Renal pelvis (tissue), 12 donors: Measurements from ENCODE around the gene HOXC9. TPM values are rescaled to one million over a fixed set of nuclear protein-coding genes. Genes with fewer than 3 reads are reported as not detected.

Source experiments
- DNase-seq: peaks from one replicate; pipeline ENCODE4 v3.0.0-alpha.2; 2013
- long read RNA-seq, 16 experiments: transcript quantifications; one replicate each; lab custom pipeline, GENCODE V29; 2026
- polyA plus RNA-seq, 3 donors: library from polyadenylated mRNA; unstranded; fragments of 120-200 nt; gene quantifications; one replicate each; pipeline ENCODE4 v1.2.1, GENCODE V29; 2013; ENCODE audit not compliant: insufficient read length in 3 of 3

Gene HOXC9
- 10 to 100 TPM; 22.4 to 29.8 (median 25.7) TPM for polyA plus RNA-seq
- long read RNA-seq, donor 1, transcript HOXC9-201 (2 exons, 1,516 nt) = major isoform, 11 of 11 reads
- long read RNA-seq, donor 1, partial matches to known transcripts = 0 of 11 reads
- long read RNA-seq, donor 1, other reads (novel, unspliced or antisense) = 0 of 11 reads
- long read RNA-seq, donor 2, transcript HOXC9-201 (2 exons, 1,516 nt) = major isoform, 17 of 17 reads
- long read RNA-seq, donor 2, partial matches to known transcripts = 0 of 17 reads
- long read RNA-seq, donor 2, other reads (novel, unspliced or antisense) = 0 of 17 reads
- long read RNA-seq, donor 3, transcript HOXC9-201 (2 exons, 1,516 nt) = major isoform, 17 of 17 reads
- long read RNA-seq, donor 3, partial matches to known transcripts = 0 of 17 reads
- long read RNA-seq, donor 3, other reads (novel, unspliced or antisense) = 0 of 17 reads
- long read RNA-seq, donor 4, transcript HOXC9-201 (2 exons, 1,516 nt) = major isoform, 13 of 13 reads
- long read RNA-seq, donor 4, partial matches to known transcripts = 0 of 13 reads
- long read RNA-seq, donor 4, other reads (novel, unspliced or antisense) = 0 of 13 reads
- long read RNA-seq, donor 5, transcript HOXC9-201 (2 exons, 1,516 nt) = major isoform, 8 of 8 reads
- long read RNA-seq, donor 5, partial matches to known transcripts = 0 of 8 reads
- long read RNA-seq, donor 5, other reads (novel, unspliced or antisense) = 0 of 8 reads
- long read RNA-seq, donor 6, transcript HOXC9-201 (2 exons, 1,516 nt) = major isoform, 13 of 13 reads
- long read RNA-seq, donor 6, partial matches to known transcripts = 0 of 13 reads
- long read RNA-seq, donor 6, other reads (novel, unspliced or antisense) = 0 of 13 reads
- long read RNA-seq, donor 7, transcript HOXC9-201 (2 exons, 1,516 nt) = major isoform, 12 of 17 reads
- long read RNA-seq, donor 7, partial matches to known transcripts = 5 of 17 reads
- long read RNA-seq, donor 7, other reads (novel, unspliced or antisense) = 0 of 17 reads
- long read RNA-seq, donor 8, transcript HOXC9-201 (2 exons, 1,516 nt) = major isoform, 14 of 14 reads
- long read RNA-seq, donor 8, partial matches to known transcripts = 0 of 14 reads
- long read RNA-seq, donor 8, other reads (novel, unspliced or antisense) = 0 of 14 reads
- long read RNA-seq, donor 9, transcript HOXC9-201 (2 exons, 1,516 nt) = major isoform, 18 of 18 reads
- long read RNA-seq, donor 9, partial matches to known transcripts = 0 of 18 reads
- long read RNA-seq, donor 9, other reads (novel, unspliced or antisense) = 0 of 18 reads
- long read RNA-seq, donor 10, transcript HOXC9-201 (2 exons, 1,516 nt) = major isoform, 14 of 15 reads
- long read RNA-seq, donor 10, partial matches to known transcripts = 0 of 15 reads
- long read RNA-seq, donor 10, other reads (novel, unspliced or antisense) = 0 of 15 reads
- long read RNA-seq, donor 11, transcript HOXC9-201 (2 exons, 1,516 nt) = major isoform, 14 of 14 reads
- long read RNA-seq, donor 11, partial matches to known transcripts = 0 of 14 reads
- long read RNA-seq, donor 11, other reads (novel, unspliced or antisense) = 0 of 14 reads
- long read RNA-seq, donor 12, transcript HOXC9-201 (2 exons, 1,516 nt) = major isoform, 17 of 23 reads
- long read RNA-seq, donor 12, partial matches to known transcripts = 0 of 23 reads
- long read RNA-seq, donor 12, other reads (novel, unspliced or antisense) = 6 of 23 reads
- long read RNA-seq, donor 13, transcript HOXC9-201 (2 exons, 1,516 nt) = major isoform, 14 of 14 reads
- long read RNA-seq, donor 13, partial matches to known transcripts = 0 of 14 reads
- long read RNA-seq, donor 13, other reads (novel, unspliced or antisense) = 0 of 14 reads
- long read RNA-seq, donor 14 = 0 reads
- long read RNA-seq, donor 15, transcript HOXC9-201 (2 exons, 1,516 nt) = major isoform, 16 of 16 reads
- long read RNA-seq, donor 15, partial matches to known transcripts = 0 of 16 reads
- long read RNA-seq, donor 15, other reads (novel, unspliced or antisense) = 0 of 16 reads
- long read RNA-seq, donor 16, transcript HOXC9-201 (2 exons, 1,516 nt) = major isoform, 22 of 22 reads
- long read RNA-seq, donor 16, partial matches to known transcripts = 0 of 22 reads
- long read RNA-seq, donor 16, other reads (novel, unspliced or antisense) = 0 of 22 reads

- DNase-seq = no peak
Measured at GRCh38 chr12:54000116-54001114, at the start of gene HOXC9. HOXC9 (plus strand) TSS chr12:54000161; CDS start chr12:54000189, 28 bp downstream.

GRCh38 chr12:53950437-53950773 lies 49.6 kb upstream of the HOXC9 start:
- DNase-seq = no peak

- no peak for DNase-seq
Measured at GRCh38 chr12:53950789-53951576, 49.0 kb upstream of the HOXC9 start.

- DNase-seq = no peak
Measured at GRCh38 chr12:53951577-53952334, 48.2 kb upstream of the HOXC9 start.

GRCh38 chr12:53952335-53952694 lies 47.6 kb upstream of the HOXC9 start:
- DNase-seq = no peak

- DNase-seq = no peak
Measured at GRCh38 chr12:53952871-53953734, 46.9 kb upstream of the HOXC9 start.

- no peak for DNase-seq
Measured at GRCh38 chr12:53953831-53954693, 45.9 kb upstream of the HOXC9 start.

- no peak for DNase-seq
Measured at GRCh38 chr12:53954694-53955035, 45.3 kb upstream of the HOXC9 start, which contains the start of gene HOXC12. HOXC12 (plus strand) TSS chr12:53954903; CDS start chr12:53954930, 27 bp downstream.

- no peak for DNase-seq
Measured at GRCh38 chr12:53955036-53955775, 44.8 kb upstream of the HOXC9 start.

- no peak for DNase-seq
Measured at GRCh38 chr12:53955776-53956250, 44.1 kb upstream of the HOXC9 start.

GRCh38 chr12:53956251-53956887 lies 43.6 kb upstream of the HOXC9 start:
- no peak for DNase-seq

- DNase-seq = no peak
Measured at GRCh38 chr12:53956914-53957536, 42.9 kb upstream of the HOXC9 start.

- no peak for DNase-seq
Measured at GRCh38 chr12:53958128-53958527, 41.8 kb upstream of the HOXC9 start.
